ENCODE data around the gene DTWD1. TPM values are rescaled to one million over a fixed set of nuclear protein-coding genes. Genes with fewer than 3 reads are reported as not detected.

The DTWD1 gene
- total and polyA plus RNA-seq, 2 donors (not counting 1 experiment from before 2014, with no cell fraction given): 7.4 to 27.1 TPM

DNA sequence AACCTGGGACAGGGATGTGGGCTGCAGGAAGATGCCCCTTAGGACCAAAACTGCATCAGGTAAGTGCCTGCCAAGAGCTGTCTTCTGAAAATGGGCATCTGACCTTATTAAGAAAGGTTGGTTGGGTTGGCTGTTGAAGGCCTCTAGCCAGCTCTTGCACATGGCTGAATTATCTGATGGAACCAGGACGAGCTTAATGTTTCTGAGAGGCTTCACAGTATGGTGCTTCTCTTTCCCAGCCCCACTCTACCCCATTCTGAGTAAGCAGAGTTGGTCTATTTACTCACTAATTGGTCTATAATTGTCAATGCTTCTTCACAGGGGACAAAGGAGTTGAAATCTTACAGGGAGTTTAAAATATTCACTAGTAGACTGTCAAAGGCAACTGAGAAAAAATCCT, 48.4 kb downstream of the DTWD1 start:
- H3K27me3 ChIP-seq (replicated peaks in 1 of 4; ENCODE audit: control extremely low read depth in 1 of 4, control insufficient read depth in 3 of 4, insufficient read depth in 4 of 4, low read length in 3 of 4): no peaks in the 10 kb centered on the region
- intact Hi-C loops (cut with micrococcal nuclease): no loop called here
- ChIA-PET CTCF (no interaction called here), POLR2A (no interaction called here)
- no peaks in the 10 kb centered on the region for H3K9me3 ChIP-seq (ENCODE audit: control extremely low read depth in 1 of 3, control insufficient read depth in 2 of 3, insufficient read depth in 1 of 3, low read length in 2 of 3)
- no peak for ATAC-seq (ENCODE audit: low read depth)
- Mint-ChIP-seq H3K4me1 (no peaks in the 10 kb centered on the region), H3K27ac (no peak overlapping the region), H3K27me3 (peaks cover 5% of the 10 kb centered on the region), H3K4me3 (no peak overlapping the region), H3K9me3 (ENCODE audit: insufficient read depth) (no peaks in the 10 kb centered on the region)
- WGBS (ENCODE audit: insufficient coverage): no CpG with 5 or more reads among the region's 1 CpG
- no peaks in the 10 kb centered on the region for H3K79me2 ChIP-seq (ENCODE audit: control insufficient read depth, insufficient read depth, low read length)
- no peaks in the 10 kb centered on the region for H4K20me1 ChIP-seq (ENCODE audit: control insufficient read depth, insufficient read depth, low read length, poor library complexity, severe bottlenecking)
- no peaks in the 10 kb centered on the region for H3K4me1 ChIP-seq (ENCODE audit: control insufficient read depth in 2 of 2, insufficient read depth in 2 of 2, low read length in 2 of 2)
- no peaks in the 10 kb centered on the region for H3K36me3 ChIP-seq (replicated peaks in 1 of 2; ENCODE audit: control extremely low read depth in 1 of 2, control insufficient read depth in 1 of 2, extremely low read depth in 1 of 2, insufficient read depth in 2 of 2, low read length in 1 of 2)
- DNase-seq: no peak
- H3K4me3 ChIP-seq (ENCODE audit: control extremely low read depth in 1 of 5, extremely low read depth in 1 of 5, insufficient read depth in 1 of 5, low read depth in 2 of 5, low read length in 4 of 5): no peak overlapping the region
- TF ChIP-seq EZH2 (IDR thresholded peaks at IDR 0.05; ENCODE audit: borderline replicate concordance, insufficient read depth, low read depth, low read length, poor library complexity, severe bottlenecking) (no peak), CTCF (IDR thresholded peaks at IDR 0.05) (no peak)
- no peak overlapping the region for H3K9ac ChIP-seq (ENCODE audit: low read length)
- H2AFZ ChIP-seq (ENCODE audit: insufficient read depth, low read depth, low read length, poor library complexity, severe bottlenecking): no peak overlapping the region
- H3K4me2 ChIP-seq (replicated peaks; ENCODE audit: low read depth, low read length, poor library complexity, severe bottlenecking): no peak overlapping the region
- no peak overlapping the region for H3K27ac ChIP-seq (ENCODE audit: low read length in 2 of 2)

DNA sequence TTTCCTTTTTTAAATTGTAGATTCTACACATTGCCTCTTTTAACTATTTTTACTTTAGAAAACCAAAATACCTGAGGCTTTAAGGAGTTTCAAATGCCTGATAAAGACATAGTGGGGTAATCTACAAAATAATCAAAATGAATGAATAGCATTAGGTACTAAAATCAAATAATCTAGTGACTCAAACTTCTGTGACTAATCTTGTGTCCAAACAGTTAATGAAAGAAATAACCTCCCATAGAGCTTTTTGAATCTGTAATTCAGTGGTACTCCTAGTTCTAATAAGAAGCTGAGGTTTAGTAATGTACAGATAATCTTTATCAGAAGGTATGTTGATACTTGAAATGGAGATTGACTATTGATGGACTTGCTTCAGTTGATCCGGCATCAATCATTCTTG, 53.0 kb downstream of the DTWD1 start:
- no peak overlapping the region for H3K27ac Mint-ChIP-seq
- peaks cover 19% of the 10 kb centered on the region for H3K27me3 Mint-ChIP-seq
- no peaks in the 10 kb centered on the region for H3K9me3 Mint-ChIP-seq (ENCODE audit: insufficient read depth)
- H3K4me3 Mint-ChIP-seq: no peak overlapping the region
- H3K4me1 Mint-ChIP-seq: no peaks in the 10 kb centered on the region
- no peaks in the 10 kb centered on the region for H3K27me3 ChIP-seq (replicated peaks in 1 of 4; ENCODE audit: control extremely low read depth in 1 of 4, control insufficient read depth in 3 of 4, insufficient read depth in 4 of 4, low read length in 3 of 4)
- DNase-seq (no peak), ATAC-seq (ENCODE audit: low read depth) (no peak)
- TF ChIP-seq CTCF (IDR thresholded peaks at IDR 0.05) (no peak), EZH2 (IDR thresholded peaks at IDR 0.05; ENCODE audit: borderline replicate concordance, insufficient read depth, low read depth, low read length, poor library complexity, severe bottlenecking) (no peak)
- H3K36me3 ChIP-seq (replicated peaks in 1 of 2; ENCODE audit: control extremely low read depth in 1 of 2, control insufficient read depth in 1 of 2, extremely low read depth in 1 of 2, insufficient read depth in 2 of 2, low read length in 1 of 2): no peaks in the 10 kb centered on the region
- H3K4me3 ChIP-seq (ENCODE audit: control extremely low read depth in 1 of 5, extremely low read depth in 1 of 5, insufficient read depth in 1 of 5, low read depth in 2 of 5, low read length in 4 of 5): no peak overlapping the region
- no peak overlapping the region for H3K9ac ChIP-seq (ENCODE audit: low read length)
- H3K79me2 ChIP-seq (ENCODE audit: control insufficient read depth, insufficient read depth, low read length): no peaks in the 10 kb centered on the region
- H3K27ac ChIP-seq (ENCODE audit: low read length in 2 of 2): no peak overlapping the region
- H3K4me1 ChIP-seq (ENCODE audit: control insufficient read depth in 2 of 2, insufficient read depth in 2 of 2, low read length in 2 of 2): no peaks in the 10 kb centered on the region
- intact Hi-C loops (cut with micrococcal nuclease): no loop called here
- no peak overlapping the region for H2AFZ ChIP-seq (ENCODE audit: insufficient read depth, low read depth, low read length, poor library complexity, severe bottlenecking)
- H4K20me1 ChIP-seq (ENCODE audit: control insufficient read depth, insufficient read depth, low read length, poor library complexity, severe bottlenecking): no peaks in the 10 kb centered on the region
- ChIA-PET CTCF (no interaction called here), POLR2A (no interaction called here)
- no CpG with 5 or more reads among the region's 1 CpG for WGBS (ENCODE audit: insufficient coverage)
- no peak overlapping the region for H3K4me2 ChIP-seq (replicated peaks; ENCODE audit: low read depth, low read length, poor library complexity, severe bottlenecking)
- H3K9me3 ChIP-seq (ENCODE audit: control extremely low read depth in 1 of 3, control insufficient read depth in 2 of 3, insufficient read depth in 1 of 3, low read length in 2 of 3): no peaks in the 10 kb centered on the region

Measured in B cell (primary cell).